Rectal smooth muscle tissue (tissue), 1 donor: ENCODE data around the gene TRPV3.
A peak's percentile ranks its signal among the peaks of the same experiment; 100 is the strongest.
"Not testable (repeated sequence)": the region's sequence is repeated elsewhere in the genome, so short reads cannot be mapped to it uniquely, and the experiment has no call there.

Source experiments
- H3K27ac ChIP-seq: one replicate; pipeline ENCODE4 v1.7.0; 2013; ENCODE audit warnings: low read depth, low read length, inconsistent platforms
- H3K27me3 ChIP-seq: one replicate; pipeline ENCODE4 v1.7.0; 2013; ENCODE audit warnings: low read length; ENCODE audit not compliant: control insufficient read depth, insufficient read depth
- H3K36me3 ChIP-seq: one replicate; pipeline ENCODE4 v1.7.0; 2013; ENCODE audit warnings: low read length; ENCODE audit not compliant: control insufficient read depth, insufficient read depth
- H3K4me1 ChIP-seq: one replicate; pipeline ENCODE4 v1.7.0; 2013; ENCODE audit warnings: low read length; ENCODE audit not compliant: control insufficient read depth, insufficient read depth
- H3K4me3 ChIP-seq: one replicate; pipeline ENCODE4 v1.7.0; 2013; ENCODE audit warnings: low read length
- H3K9ac ChIP-seq: one replicate; pipeline ENCODE4 v1.7.0; 2013; ENCODE audit warnings: low read length

The TRPV3 gene

GRCh38 chr17:3571043-3571900 is 13.7 kb upstream of the TRPV3 start:
- no peak overlapping the region for H3K9ac ChIP-seq
- H3K4me1 ChIP-seq: no peaks in the 10 kb centered on the region
- H3K36me3 ChIP-seq: peaks cover 9% of the 10 kb centered on the region
- H3K4me3 ChIP-seq: no peak overlapping the region
- no peak overlapping the region for H3K27ac ChIP-seq
- H3K27me3 ChIP-seq: no peaks in the 10 kb centered on the region

GRCh38 chr17:3569534-3570137 is 12.0 kb upstream of the TRPV3 start:
- Histone ChIP-seq H3K27ac (no peak overlapping the region), H3K4me3 (no peak overlapping the region), H3K36me3 (peaks cover 9% of the 10 kb centered on the region), H3K27me3 (no peaks in the 10 kb centered on the region), H3K4me1 (no peaks in the 10 kb centered on the region), H3K9ac (no peak overlapping the region)

GRCh38 chr17:3566551-3566950 is 8.9 kb upstream of the TRPV3 start:
- Histone ChIP-seq H3K36me3 (peaks cover 7% of the 10 kb centered on the region), H3K4me3 (no peak overlapping the region), H3K27me3 (no peaks in the 10 kb centered on the region), H3K4me1 (no peaks in the 10 kb centered on the region), H3K9ac (no peak overlapping the region), H3K27ac (no peak overlapping the region)

GRCh38 chr17:3565143-3565542 is 7.5 kb upstream of the TRPV3 start:
- Histone ChIP-seq H3K4me1 (no peaks in the 10 kb centered on the region), H3K9ac (no peak overlapping the region), H3K4me3 (no peak overlapping the region), H3K27me3 (no peaks in the 10 kb centered on the region), H3K36me3 (peaks cover 5% of the 10 kb centered on the region), H3K27ac (no peak overlapping the region)

- not testable (repeated sequence) for H3K36me3 ChIP-seq
Measured at GRCh38 chr17:3564241-3564640, 6.6 kb upstream of the TRPV3 start.

GRCh38 chr17:3559270-3559645 is 1.6 kb upstream of the TRPV3 start:
- Histone ChIP-seq H3K27me3 (no peaks in the 10 kb centered on the region), H3K9ac (no peak overlapping the region), H3K4me3 (no peak overlapping the region), H3K36me3 (no peaks in the 10 kb centered on the region), H3K4me1 (no peaks in the 10 kb centered on the region), H3K27ac (no peak overlapping the region)

More at GRCh38 chr17:3564241-3564640, 6.6 kb upstream of the TRPV3 start:
- not testable (repeated sequence) for H3K27me3 ChIP-seq, H3K4me1 ChIP-seq, H3K4me3 ChIP-seq, H3K9ac ChIP-seq, H3K27ac ChIP-seq

GRCh38 chr17:3558603-3559269 is 1.1 kb upstream of the TRPV3 start:
- Histone ChIP-seq H3K9ac (no peak overlapping the region), H3K27ac (no peak overlapping the region), H3K4me1 (no peaks in the 10 kb centered on the region), H3K36me3 (no peaks in the 10 kb centered on the region), H3K4me3 (no peak overlapping the region), H3K27me3 (no peaks in the 10 kb centered on the region)

GRCh38 chr17:3556916-3557767 is 470 bp downstream of the TRPV3 start:
- no peaks in the 10 kb centered on the region for H3K27me3 ChIP-seq
- no peak overlapping the region for H3K27ac ChIP-seq
- peak overlapping the region; percentile 19 for H3K4me3 ChIP-seq
- H3K4me1 ChIP-seq: no peaks in the 10 kb centered on the region
- H3K36me3 ChIP-seq: no peaks in the 10 kb centered on the region
- H3K9ac ChIP-seq: no peak overlapping the region

- H3K27ac ChIP-seq: no peak overlapping the region
Measured at GRCh38 chr17:3556239-3556915, 1.2 kb downstream of the TRPV3 start.

GRCh38 chr17:3555189-3555796 is 2.3 kb downstream of the TRPV3 start:
- no peaks in the 10 kb centered on the region for H3K36me3 ChIP-seq
- no peaks in the 10 kb centered on the region for H3K27me3 ChIP-seq
- H3K27ac ChIP-seq: no peak overlapping the region
- no peak overlapping the region for H3K4me3 ChIP-seq
- no peak overlapping the region for H3K9ac ChIP-seq
- H3K4me1 ChIP-seq: no peaks in the 10 kb centered on the region

More at GRCh38 chr17:3556239-3556915, 1.2 kb downstream of the TRPV3 start:
- Histone ChIP-seq H3K27me3 (no peaks in the 10 kb centered on the region), H3K9ac (no peak overlapping the region), H3K4me3 (no peak overlapping the region), H3K4me1 (no peaks in the 10 kb centered on the region), H3K36me3 (no peaks in the 10 kb centered on the region)

GRCh38 chr17:3554440-3554839 is 3.2 kb downstream of the TRPV3 start:
- Histone ChIP-seq H3K9ac (no peak overlapping the region), H3K36me3 (no peaks in the 10 kb centered on the region), H3K27me3 (no peaks in the 10 kb centered on the region), H3K4me3 (no peak overlapping the region), H3K27ac (no peak overlapping the region), H3K4me1 (no peaks in the 10 kb centered on the region)
